Neural progenitor cell (in vitro differentiated cells): ENCODE measurements around the gene MFAP5.

Experiments
- CTCF ChIP-seq: fragments of 200-600 bp; sonication (generic); IDR thresholded peaks from 2 replicates; pipeline ENCODE4 v1.5.1; 2017; ENCODE audit warnings: antibody characterized with exemption, mild to moderate bottlenecking
- EZH2 ChIP-seq: fragments of 200-600 bp; sonication (generic); IDR thresholded peaks from 2 replicates; pipeline ENCODE4 v1.6.1; 2017; ENCODE audit warnings: antibody characterized with exemption, mild to moderate bottlenecking, moderate library complexity

GRCh38 chr12:8630131-8630530 lies 32.5 kb downstream of the MFAP5 start:
- no peak for TF ChIP-seq CTCF
- no peak for TF ChIP-seq EZH2
